H9 (cell line): ENCODE data around the gene HM13. TPM values are rescaled to one million over a fixed set of nuclear protein-coding genes. Genes with fewer than 3 reads are reported as not detected.

Experiments
- DNase-seq: peaks from one replicate; pipeline ENCODE4 v3.0.0-alpha.2; 2017
- H2AFZ ChIP-seq: one replicate; pipeline ENCODE4 v1.6.1; 2013; ENCODE audit warnings: mild to moderate bottlenecking, low read length, control low read depth, moderate library complexity
- H2AK5ac ChIP-seq: 2 replicates; pipeline ENCODE4 v1.6.1; 2013; ENCODE audit warnings: low read length, control low read depth, mixed read lengths; ENCODE audit not compliant: insufficient read length
- H2BK120ac ChIP-seq: one replicate; pipeline ENCODE4 v1.6.1; 2013; ENCODE audit warnings: low read depth, mild to moderate bottlenecking, low read length, control low read depth, inconsistent platforms; ENCODE audit not compliant: poor library complexity, severe bottlenecking
- H2BK12ac ChIP-seq: 2 replicates; pipeline ENCODE4 v1.6.1; 2013; ENCODE audit warnings: low read length, control low read depth, mixed read lengths, low read depth; ENCODE audit not compliant: insufficient read length
- H2BK15ac ChIP-seq: 2 replicates; pipeline ENCODE4 v1.6.1; 2013; ENCODE audit warnings: low read depth, low read length, control low read depth
- H2BK20ac ChIP-seq: one replicate; pipeline ENCODE4 v1.6.1; 2013; ENCODE audit warnings: low read depth, mild to moderate bottlenecking, low read length, control low read depth, inconsistent platforms; ENCODE audit not compliant: poor library complexity, severe bottlenecking
- H2BK5ac ChIP-seq: 2 replicates; pipeline ENCODE4 v1.6.1; 2013; ENCODE audit warnings: low read length, control low read depth, mixed read lengths; ENCODE audit not compliant: insufficient read length
- H3K14ac ChIP-seq: 2 replicates; pipeline ENCODE4 v1.6.1; 2013; ENCODE audit warnings: low read length, control low read depth; ENCODE audit not compliant: insufficient read depth
- H3K18ac ChIP-seq: 2 replicates; pipeline ENCODE4 v1.6.1; 2013; ENCODE audit warnings: low read depth, mild to moderate bottlenecking, mixed read lengths, low read length, control low read depth; ENCODE audit not compliant: insufficient read length
- H3K23ac ChIP-seq: 2 replicates; pipeline ENCODE4 v1.6.1; 2013; ENCODE audit warnings: low read length, control low read depth, mixed read lengths, low read depth; ENCODE audit not compliant: insufficient read length
- H3K23me2 ChIP-seq: 2 replicates; pipeline ENCODE4 v1.6.1; 2013; ENCODE audit warnings: low read depth, mild to moderate bottlenecking, mixed read lengths, low read length, control low read depth; ENCODE audit not compliant: insufficient read length, poor library complexity, severe bottlenecking
- H3K27ac ChIP-seq: 2 replicates; pipeline ENCODE4 v1.5.1; 2013; ENCODE audit warnings: low read length, control low read depth, mixed read lengths, low read depth; ENCODE audit not compliant: insufficient read length
- H3K27me3 ChIP-seq: 2 replicates; pipeline ENCODE4 v1.6.1; 2013; ENCODE audit warnings: low read length, control low read depth, inconsistent platforms; ENCODE audit not compliant: insufficient read depth
- H3K4ac ChIP-seq: 2 replicates; pipeline ENCODE4 v1.6.1; 2013; ENCODE audit warnings: low read depth, mild to moderate bottlenecking, control low read depth, inconsistent platforms, low read length, moderate library complexity
- H3K4me1 ChIP-seq: 2 replicates; pipeline ENCODE4 v1.6.1; 2013; ENCODE audit warnings: low read length, control low read depth, inconsistent platforms; ENCODE audit not compliant: insufficient read depth
- H3K4me2 ChIP-seq: 2 replicates; pipeline ENCODE4 v1.6.1; 2013; ENCODE audit warnings: low read length, control low read depth, mixed read lengths; ENCODE audit not compliant: insufficient read length, insufficient read depth
- H3K56ac ChIP-seq: 2 replicates; pipeline ENCODE4 v1.6.1; 2013; ENCODE audit warnings: low read depth, mild to moderate bottlenecking, mixed read lengths, low read length, control low read depth; ENCODE audit not compliant: insufficient read length
- H3K79me1 ChIP-seq: 2 replicates; pipeline ENCODE4 v1.6.1; 2013; ENCODE audit warnings: low read depth, mild to moderate bottlenecking, moderate library complexity, low read length, control low read depth, inconsistent platforms; ENCODE audit not compliant: insufficient read depth, poor library complexity, severe bottlenecking
- H3K79me2 ChIP-seq: 2 replicates; pipeline ENCODE4 v1.6.1; 2013; ENCODE audit warnings: low read length, control low read depth, inconsistent platforms; ENCODE audit not compliant: insufficient read depth
- H3K9ac ChIP-seq: 2 replicates; pipeline ENCODE4 v1.6.1; 2013; ENCODE audit warnings: low read length, control low read depth, mixed read lengths; ENCODE audit not compliant: insufficient read length; ENCODE audit errors: extremely low read depth
- H3K9me3 ChIP-seq: one replicate; pipeline ENCODE4 v1.6.1; 2013; ENCODE audit warnings: low read depth, low read length, inconsistent platforms; ENCODE audit not compliant: control insufficient read depth
- H3T11ph ChIP-seq: one replicate; pipeline ENCODE4 v1.6.1; 2013; ENCODE audit warnings: mild to moderate bottlenecking, low read length, control low read depth, inconsistent platforms
- H4K20me1 ChIP-seq: one replicate; pipeline ENCODE4 v1.6.1; 2013; ENCODE audit not compliant: control insufficient read depth, insufficient read length, insufficient read depth
- H4K5ac ChIP-seq: 2 replicates; pipeline ENCODE4 v1.6.1; 2013; ENCODE audit warnings: low read depth, mild to moderate bottlenecking, mixed read lengths, low read length, control low read depth; ENCODE audit not compliant: insufficient read length
- H4K8ac ChIP-seq: replicated peaks from 2 replicates; pipeline ENCODE4 v1.6.1; 2013; ENCODE audit warnings: low read length, control low read depth, mixed read lengths, low read depth; ENCODE audit not compliant: insufficient read length
- H4K91ac ChIP-seq: 2 replicates; pipeline ENCODE4 v1.6.1; 2013; ENCODE audit warnings: low read depth, mild to moderate bottlenecking, moderate library complexity, mixed read lengths, low read length, control low read depth; ENCODE audit not compliant: insufficient read length
- H3K27ac Mint-ChIP-seq, 3 experiments: 2 replicates in 2 of 3; 3 replicates in 1 of 3; pipeline ENCODE4 v1.8.0; 2020 to 2021; ENCODE audit warnings: mixed read lengths in 3 of 3, mild to moderate bottlenecking in 1 of 3, moderate library complexity in 1 of 3
- H3K27me3 Mint-ChIP-seq: 2 replicates; pipeline ENCODE4 v1.8.0; 2021; ENCODE audit warnings: low read depth, mild to moderate bottlenecking, moderate library complexity, mixed read lengths
- H3K36me3 Mint-ChIP-seq, 3 experiments: 2 replicates in 2 of 3; 3 replicates in 1 of 3; pipeline ENCODE4 v1.8.0; 2020 to 2021; ENCODE audit warnings: low read depth in 3 of 3, mixed read lengths in 3 of 3; ENCODE audit not compliant: insufficient read depth in 1 of 3
- H3K4me1 Mint-ChIP-seq, 2 experiments: 2 replicates each; pipeline ENCODE4 v1.8.0; 2020; ENCODE audit warnings: mixed read lengths in 2 of 2
- H3K4me3 Mint-ChIP-seq, 2 experiments: 2 replicates in 1 of 2; 3 replicates in 1 of 2; pipeline ENCODE4 v1.8.0; 2020 to 2021; ENCODE audit warnings: mild to moderate bottlenecking in 2 of 2, mixed read lengths in 2 of 2, moderate library complexity in 1 of 2
- H3K9me3 Mint-ChIP-seq, 2 experiments: 2 replicates in 1 of 2; 3 replicates in 1 of 2; pipeline ENCODE4 v1.8.0; 2020; ENCODE audit warnings: mild to moderate bottlenecking in 2 of 2, mixed read lengths in 2 of 2, moderate library complexity in 1 of 2
- CTCF ChIP-seq: fragments of 200-600 bp; sonication (generic); conservative IDR thresholded peaks from 3 replicates; pipeline ENCODE4 v1.8.0; 2021; ENCODE audit warnings: antibody characterized with exemption, mild to moderate bottlenecking
- WGBS: extraction: QIAGEN DNeasy Blood & Tissue Kit; methylation state at CpG from one replicate; pipeline ENCODE4 v1.1.7; 2013; ENCODE audit warnings: missing lambda C conversion rate, low lambda C conversion rate, mixed read lengths; ENCODE audit not compliant: insufficient read length; ENCODE audit errors: extremely low coverage; 5-methylcytosine and 5-hydroxymethylcytosine counted together
- total RNA-seq: library from RNA; stranded (reverse); gene quantifications from 2 replicates; pipeline ENCODE4 v1.2.1, GENCODE V29; 2021

HM13 gene
- total RNA-seq, 1 experiment from 2014 or later = 169 TPM

DNA sequence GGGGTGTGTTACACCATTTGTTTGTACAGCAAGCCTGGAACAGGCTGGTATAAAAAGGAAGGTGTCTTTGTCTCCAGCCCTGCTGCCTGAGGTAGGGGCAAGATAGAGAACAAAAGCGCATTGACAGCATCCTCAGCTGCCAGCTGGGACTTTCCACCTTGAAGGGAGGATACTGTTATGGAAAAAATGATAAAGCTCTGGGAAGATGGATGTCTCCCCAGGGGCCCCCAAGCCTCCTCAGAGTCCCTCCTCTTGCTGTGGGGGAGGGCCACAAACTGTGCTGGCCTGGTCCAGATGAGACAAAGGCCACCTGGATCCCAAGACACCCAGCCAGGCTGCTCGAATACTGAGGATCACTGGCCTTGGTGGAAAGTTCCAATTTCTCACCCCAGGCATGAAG, 26.1 kb upstream of the HM13 start:
- Histone ChIP-seq H3K23me2 (no peaks in the 10 kb centered on the region), H2BK12ac (no peak overlapping the region), H2BK120ac (no peak overlapping the region), H3K79me1 (no peaks in the 10 kb centered on the region), H4K8ac (no peak overlapping the region), H3K56ac (no peak overlapping the region), H4K91ac (no peak overlapping the region), H2AFZ (no peak overlapping the region), H3K4me1 (no peaks in the 10 kb centered on the region), H3K18ac (no peak overlapping the region), H3K79me2 (no peaks in the 10 kb centered on the region), H3T11ph (no peak overlapping the region), H3K9ac (no peak overlapping the region), H3K23ac (no peak overlapping the region), H3K4ac (no peak overlapping the region), H4K5ac (no peak overlapping the region), H3K27ac (no peak overlapping the region), H3K9me3 (peaks cover 60% of the 10 kb centered on the region), H2AK5ac (no peak overlapping the region), H3K4me2 (no peak overlapping the region), H2BK20ac (no peak overlapping the region), H3K27me3 (0 out of 2 replicates have a peak, but pooled peaks cover 2% of the 10 kb centered on the region), H3K14ac (no peak overlapping the region), H4K20me1 (no peaks in the 10 kb centered on the region), H2BK5ac (no peak overlapping the region), H2BK15ac (no peak overlapping the region)
- WGBS = no CpG with 5 or more reads among the region's 2 CpGs
- no peak for TF ChIP-seq CTCF
- Mint-ChIP-seq H3K4me1 (no peaks in the 10 kb centered on the region), H3K27ac (no peak overlapping the region), H3K9me3 (peaks cover 70 to 90% of the 10 kb centered on the region in 2 experiments), H3K27me3 (peaks cover 14% of the 10 kb centered on the region), H3K36me3 (peaks cover 3 to 33% (median 10%) of the 10 kb centered on the region in 3 experiments), H3K4me3 (no peak overlapping the region)
- DNase-seq = no peak
